Upper lobe of left lung (tissue), 4 donors: ENCODE results near the gene FA2H.

Experiments used
- EP300 ChIP-seq, 4 donors: sonication (generic); formaldehyde crosslinking; IDR thresholded peaks; one replicate each; pipeline ENCODE4 v1.5.1; 2017; ENCODE audit warnings: antibody characterized with exemption in 4 of 4, control low read depth in 2 of 4
- POLR2A ChIP-seq, 4 donors: fragments of 450-650 bp; IDR thresholded peaks; one replicate each; pipeline ENCODE4 v1.5.1; 2016 to 2017; ENCODE audit warnings: antibody characterized with exemption in 4 of 4, mild to moderate bottlenecking in 2 of 4
- POLR2AphosphoS5 ChIP-seq, 2 donors: sonication (generic); formaldehyde crosslinking; IDR thresholded peaks; one replicate each; pipeline ENCODE4 v1.5.1; 2017; ENCODE audit warnings: antibody characterized with exemption in 2 of 2
- TF ChIP-seq, protein P1 (sequence below), 6 experiments: fragments of 450-650 bp in 4 of 6; fragments of 200-600 bp in 2 of 6; sonication (generic) in 2 of 6; IDR thresholded peaks; one replicate each; pipeline ENCODE4 v1.5.1; 2016 to 2019; ENCODE audit warnings: antibody characterized with exemption in 6 of 6

DNA sequence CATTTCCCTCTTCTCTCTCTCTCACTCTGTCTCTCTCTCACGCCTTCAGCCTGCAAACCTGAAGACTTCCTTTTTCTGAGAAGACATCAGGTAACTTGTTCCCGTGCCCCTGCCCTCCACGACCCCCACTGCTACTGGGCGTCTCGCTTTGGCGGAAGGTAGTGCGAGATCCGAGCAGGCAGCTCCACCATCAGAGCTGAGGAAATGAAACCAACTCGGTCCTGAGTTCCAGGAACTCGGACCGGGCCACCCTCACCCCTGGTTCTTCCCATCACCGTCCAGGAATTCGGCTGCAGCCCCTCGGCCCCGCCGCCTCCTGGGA is 74.5 kb downstream of the FA2H start:
- TF ChIP-seq, protein P1, sequence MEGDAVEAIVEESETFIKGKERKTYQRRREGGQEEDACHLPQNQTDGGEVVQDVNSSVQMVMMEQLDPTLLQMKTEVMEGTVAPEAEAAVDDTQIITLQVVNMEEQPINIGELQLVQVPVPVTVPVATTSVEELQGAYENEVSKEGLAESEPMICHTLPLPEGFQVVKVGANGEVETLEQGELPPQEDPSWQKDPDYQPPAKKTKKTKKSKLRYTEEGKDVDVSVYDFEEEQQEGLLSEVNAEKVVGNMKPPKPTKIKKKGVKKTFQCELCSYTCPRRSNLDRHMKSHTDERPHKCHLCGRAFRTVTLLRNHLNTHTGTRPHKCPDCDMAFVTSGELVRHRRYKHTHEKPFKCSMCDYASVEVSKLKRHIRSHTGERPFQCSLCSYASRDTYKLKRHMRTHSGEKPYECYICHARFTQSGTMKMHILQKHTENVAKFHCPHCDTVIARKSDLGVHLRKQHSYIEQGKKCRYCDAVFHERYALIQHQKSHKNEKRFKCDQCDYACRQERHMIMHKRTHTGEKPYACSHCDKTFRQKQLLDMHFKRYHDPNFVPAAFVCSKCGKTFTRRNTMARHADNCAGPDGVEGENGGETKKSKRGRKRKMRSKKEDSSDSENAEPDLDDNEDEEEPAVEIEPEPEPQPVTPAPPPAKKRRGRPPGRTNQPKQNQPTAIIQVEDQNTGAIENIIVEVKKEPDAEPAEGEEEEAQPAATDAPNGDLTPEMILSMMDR (IDR thresholded peaks at IDR 0.05) = no peak
- TF ChIP-seq POLR2A (IDR thresholded peaks at IDR 0.05) = no peak
- no peak for TF ChIP-seq POLR2AphosphoS5 (IDR thresholded peaks at IDR 0.05)
- TF ChIP-seq EP300 (IDR thresholded peaks at IDR 0.05) = no peak
